Transverse colon (tissue), 4 donors: ENCODE results near the gene TNFAIP3.

ENCODE experiments used
- EP300 ChIP-seq: sonication (generic); formaldehyde crosslinking; IDR thresholded peaks from one replicate; pipeline ENCODE4 v1.6.1; 2017; ENCODE audit warnings: antibody characterized with exemption, low read depth
- POLR2A ChIP-seq: fragments of 450-650 bp; IDR thresholded peaks from one replicate; pipeline ENCODE4 v1.6.1; 2016; ENCODE audit warnings: antibody characterized with exemption, mild to moderate bottlenecking, moderate library complexity
- POLR2AphosphoS5 ChIP-seq, 3 donors: sonication (generic); formaldehyde crosslinking; IDR thresholded peaks; one replicate each; pipeline ENCODE4 v1.6.1; 2016; ENCODE audit warnings: antibody characterized with exemption in 3 of 3
- TF ChIP-seq, protein P1 (sequence below), 5 experiments: fragments of 200-600 bp in 3 of 5; fragments of 450-650 bp in 2 of 5; sonication (generic) in 3 of 5; IDR thresholded peaks; 1 replicate in 2 of 5; 2 replicates in 3 of 5; pipeline ENCODE4 v1.5.1; 2016 to 2017; ENCODE audit warnings: antibody characterized with exemption in 5 of 5, inconsistent platforms in 3 of 5, mild to moderate bottlenecking in 2 of 5, moderate library complexity in 1 of 5

DNA sequence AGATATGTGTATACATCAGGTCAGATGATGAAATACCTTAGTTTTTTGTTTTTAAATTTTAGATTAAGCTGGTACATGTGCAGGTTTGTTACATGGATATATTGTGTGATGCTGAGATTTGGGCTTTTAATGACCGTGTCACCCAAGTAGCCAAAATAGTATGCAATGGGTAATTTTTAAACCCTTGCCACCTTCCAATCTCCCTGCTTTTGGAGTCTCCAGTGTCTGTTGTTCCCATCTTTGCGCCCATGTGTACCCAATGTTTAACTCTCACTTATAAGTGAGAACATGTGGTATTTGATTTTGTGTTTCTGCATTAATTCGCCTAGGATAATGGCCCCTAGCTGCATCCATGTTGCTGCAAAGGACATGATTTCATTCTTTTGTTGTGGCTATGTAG, 45.8 kb downstream of the TNFAIP3 start:
- TF ChIP-seq POLR2A, result no peak
- no peak for TF ChIP-seq POLR2AphosphoS5 (IDR thresholded peaks at IDR 0.05)
- TF ChIP-seq, protein P1, sequence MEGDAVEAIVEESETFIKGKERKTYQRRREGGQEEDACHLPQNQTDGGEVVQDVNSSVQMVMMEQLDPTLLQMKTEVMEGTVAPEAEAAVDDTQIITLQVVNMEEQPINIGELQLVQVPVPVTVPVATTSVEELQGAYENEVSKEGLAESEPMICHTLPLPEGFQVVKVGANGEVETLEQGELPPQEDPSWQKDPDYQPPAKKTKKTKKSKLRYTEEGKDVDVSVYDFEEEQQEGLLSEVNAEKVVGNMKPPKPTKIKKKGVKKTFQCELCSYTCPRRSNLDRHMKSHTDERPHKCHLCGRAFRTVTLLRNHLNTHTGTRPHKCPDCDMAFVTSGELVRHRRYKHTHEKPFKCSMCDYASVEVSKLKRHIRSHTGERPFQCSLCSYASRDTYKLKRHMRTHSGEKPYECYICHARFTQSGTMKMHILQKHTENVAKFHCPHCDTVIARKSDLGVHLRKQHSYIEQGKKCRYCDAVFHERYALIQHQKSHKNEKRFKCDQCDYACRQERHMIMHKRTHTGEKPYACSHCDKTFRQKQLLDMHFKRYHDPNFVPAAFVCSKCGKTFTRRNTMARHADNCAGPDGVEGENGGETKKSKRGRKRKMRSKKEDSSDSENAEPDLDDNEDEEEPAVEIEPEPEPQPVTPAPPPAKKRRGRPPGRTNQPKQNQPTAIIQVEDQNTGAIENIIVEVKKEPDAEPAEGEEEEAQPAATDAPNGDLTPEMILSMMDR (IDR thresholded peaks at IDR 0.05), result no peak
- no peak for TF ChIP-seq EP300
